GM23338 (cell line): ENCODE results near the gene LRRC3C. TPM values are rescaled to one million over a fixed set of nuclear protein-coding genes. Genes with fewer than 3 reads are reported as not detected.

Experiments
- ATAC-seq: fragments of 200-7000 bp; cut with Tn5 transposase; 3 replicates; pipeline ENCODE4 v1.9.1; 2020
- DNase-seq: peaks from one replicate; pipeline ENCODE4 v3.0.0-alpha.2; 2015; ENCODE audit warnings: low spot score
- H2AFZ ChIP-seq: fragments of 200-600 bp; sonication (generic); 2 replicates; pipeline ENCODE4 v1.8.0; 2016; ENCODE audit warnings: antibody characterized with exemption, mild to moderate bottlenecking, moderate library complexity
- H3F3A ChIP-seq: fragments of 200-600 bp; sonication (generic); replicated peaks from 2 replicates; pipeline ENCODE4 v1.8.0; 2017; ENCODE audit warnings: antibody characterized with exemption, mixed run types, low read depth
- H3K27ac ChIP-seq: fragments of 200-600 bp; sonication (generic); 2 replicates; pipeline ENCODE4 v1.6.1; 2016; ENCODE audit warnings: low read depth
- H3K27me3 ChIP-seq: fragments of 200-600 bp; sonication (generic); 2 replicates; pipeline ENCODE4 v1.8.0; 2016; ENCODE audit warnings: mild to moderate bottlenecking, mixed run types, moderate library complexity; ENCODE audit not compliant: insufficient read depth
- H3K36me3 ChIP-seq: fragments of 200-600 bp; sonication (generic); 2 replicates; pipeline ENCODE4 v1.8.0; 2016; ENCODE audit warnings: mild to moderate bottlenecking; ENCODE audit not compliant: insufficient read depth
- H3K4me1 ChIP-seq: fragments of 200-600 bp; sonication (generic); 2 replicates; pipeline ENCODE4 v1.8.0; 2016; ENCODE audit warnings: mild to moderate bottlenecking, moderate library complexity; ENCODE audit not compliant: insufficient read depth
- H3K4me2 ChIP-seq: fragments of 200-600 bp; sonication (generic); 2 replicates; pipeline ENCODE4 v1.7.1; 2017; ENCODE audit warnings: mixed run types
- H3K4me3 ChIP-seq: fragments of 200-600 bp; sonication (generic); 2 replicates; pipeline ENCODE4 v1.6.1; 2016; ENCODE audit warnings: mixed run types
- H3K79me2 ChIP-seq: fragments of 200-600 bp; sonication (generic); replicated peaks from 2 replicates; pipeline ENCODE4 v1.8.0; 2017; ENCODE audit warnings: mild to moderate bottlenecking; ENCODE audit not compliant: insufficient read depth
- H3K9me2 ChIP-seq: fragments of 200-600 bp; sonication (generic); 2 replicates; pipeline ENCODE4 v1.8.0; 2017; ENCODE audit not compliant: insufficient read depth
- H4K20me1 ChIP-seq: fragments of 200-600 bp; sonication (generic); replicated peaks from 2 replicates; pipeline ENCODE4 v1.8.0; 2017; ENCODE audit warnings: mild to moderate bottlenecking; ENCODE audit not compliant: insufficient read depth
- H3K27ac Mint-ChIP-seq: 2 replicates; pipeline ENCODE4 v1.8.0; 2020; ENCODE audit warnings: inconsistent platforms, mild to moderate bottlenecking, moderate library complexity, mixed read lengths
- H3K27me3 Mint-ChIP-seq: 3 replicates; pipeline ENCODE4 v1.8.0; 2022; ENCODE audit warnings: low read depth, mild to moderate bottlenecking, moderate library complexity, mixed read lengths, inconsistent platforms; ENCODE audit not compliant: insufficient read depth, poor library complexity
- H3K36me3 Mint-ChIP-seq: 3 replicates; pipeline ENCODE4 v1.8.0; 2021; ENCODE audit warnings: low read depth, mild to moderate bottlenecking, inconsistent platforms, moderate library complexity, mixed read lengths
- H3K4me1 Mint-ChIP-seq: 3 replicates; pipeline ENCODE4 v1.8.0; 2020; ENCODE audit warnings: mild to moderate bottlenecking, inconsistent platforms, mixed read lengths
- H3K4me3 Mint-ChIP-seq: 3 replicates; pipeline ENCODE4 v1.8.0; 2021; ENCODE audit warnings: moderate library complexity, mild to moderate bottlenecking, inconsistent platforms, mixed read lengths
- H3K9me3 Mint-ChIP-seq: 3 replicates; pipeline ENCODE4 v1.8.0; 2020; ENCODE audit warnings: moderate library complexity, mild to moderate bottlenecking, inconsistent platforms, mixed read lengths
- ETS1 ChIP-seq: IDR thresholded peaks from 2 replicates; pipeline ENCODE4 v1.6.1; 2016; ENCODE audit warnings: antibody characterized with exemption
- EZH2 ChIP-seq: fragments of 200-600 bp; sonication (generic); IDR thresholded peaks from one replicate; pipeline ENCODE4 v1.8.0; 2017; ENCODE audit warnings: antibody characterized with exemption, mild to moderate bottlenecking, low read depth; ENCODE audit not compliant: unreplicated experiment
- EZH2phosphoT487 ChIP-seq: fragments of 200-600 bp; sonication (generic); IDR thresholded peaks from one replicate; pipeline ENCODE4 v1.8.1; 2018; ENCODE audit warnings: antibody characterized with exemption; ENCODE audit not compliant: unreplicated experiment
- JUNB ChIP-seq: IDR thresholded peaks from one replicate; pipeline ENCODE4 v1.6.1; 2016; ENCODE audit warnings: antibody characterized with exemption; ENCODE audit not compliant: unreplicated experiment
- NANOG ChIP-seq: IDR thresholded peaks from 2 replicates; pipeline ENCODE4 v1.6.1; 2016; ENCODE audit warnings: antibody characterized with exemption, borderline replicate concordance
- POLR2AphosphoS5 ChIP-seq: IDR thresholded peaks from 2 replicates; pipeline ENCODE4 v1.6.1; 2016; ENCODE audit warnings: antibody characterized with exemption, low read depth
- REST ChIP-seq: IDR thresholded peaks from one replicate; pipeline ENCODE4 v1.6.1; 2018; ENCODE audit warnings: antibody characterized with exemption; ENCODE audit not compliant: unreplicated experiment
- STAT1 ChIP-seq: IDR thresholded peaks from one replicate; pipeline ENCODE4 v1.6.1; 2016; ENCODE audit warnings: antibody characterized with exemption; ENCODE audit not compliant: unreplicated experiment
- ZNF114 ChIP-seq: fragments of 250-450 bp; sonication (Bioruptor Pico); IDR thresholded peaks from 2 replicates; pipeline ENCODE4 v1.5.0; 2020; ENCODE audit warnings: mild to moderate bottlenecking, moderate library complexity
- ZNF331 ChIP-seq: fragments of 250-450 bp; sonication (Bioruptor Pico); IDR thresholded peaks from 2 replicates; pipeline ENCODE4 v1.5.0; 2020; ENCODE audit warnings: low read depth, mild to moderate bottlenecking, moderate library complexity
- polyA plus RNA-seq: library from polyadenylated mRNA; unstranded; fragments of >200 nt; fragmentation: Nextera tagmentation; extraction: Ambion mirVana; gene quantifications from 2 replicates; pipeline ENCODE4 v1.2.1, GENCODE V29; 2016
- total RNA-seq: library from RNA; depleted of rRNA; stranded (reverse); fragments of >200 nt; shearing (Covaris generic); gene quantifications from 2 replicates; pipeline ENCODE4 v1.2.3, GENCODE V29; 2014

Gene LRRC3C
- total and polyA plus RNA-seq, 2 experiments from 2014 or later = 0.24 TPM; not detected in 1

GRCh38 chr17:39908789-39909352 lies 18.7 kb upstream of the LRRC3C start:
- no peaks in the 10 kb centered on the region for H3K4me1 Mint-ChIP-seq
- Histone ChIP-seq H3K4me3 (no peak overlapping the region), H3K4me1 (no peaks in the 10 kb centered on the region), H2AFZ (no peak overlapping the region), H3K27me3 (no peaks in the 10 kb centered on the region), H4K20me1 (no peaks in the 10 kb centered on the region), H3K79me2 (no peaks in the 10 kb centered on the region), H3F3A (no peaks in the 10 kb centered on the region), H3K27ac (no peak overlapping the region), H3K4me2 (no peak overlapping the region), H3K36me3 (no peaks in the 10 kb centered on the region; the same call in 1 of the 2 replicates), H3K9me2 (no peaks in the 10 kb centered on the region)
- H3K27ac Mint-ChIP-seq = no peak overlapping the region
- no peaks in the 10 kb centered on the region for H3K9me3 Mint-ChIP-seq
- TF ChIP-seq JUNB (no peak), EZH2phosphoT487 (no peak), ETS1 (no peak), REST (no peak), POLR2AphosphoS5 (no peak), NANOG (no peak), STAT1 (no peak)
- DNase-seq (no peak), ATAC-seq (no peak)
- H3K36me3 Mint-ChIP-seq = peaks cover 2% of the 10 kb centered on the region; the same call in 1 of the 3 replicates
- no peak overlapping the region for H3K4me3 Mint-ChIP-seq
- H3K27me3 Mint-ChIP-seq = peaks cover 10% of the 10 kb centered on the region

- Mint-ChIP-seq H3K9me3 (no peaks in the 10 kb centered on the region), H3K36me3 (peaks cover under 1% of the 10 kb centered on the region; the same call in 2 of the 3 replicates), H3K27ac (no peak overlapping the region), H3K27me3 (peaks cover 3% of the 10 kb centered on the region), H3K4me1 (no peaks in the 10 kb centered on the region), H3K4me3 (no peak overlapping the region)
- Histone ChIP-seq H3K4me2 (no peak overlapping the region), H3K27me3 (no peaks in the 10 kb centered on the region), H3K4me3 (no peak overlapping the region), H2AFZ (no peak overlapping the region), H3K36me3 (no peaks in the 10 kb centered on the region; the same call in 1 of the 2 replicates), H3K79me2 (no peaks in the 10 kb centered on the region), H3F3A (no peaks in the 10 kb centered on the region), H3K4me1 (no peaks in the 10 kb centered on the region), H4K20me1 (no peaks in the 10 kb centered on the region), H3K27ac (no peak overlapping the region), H3K9me2 (no peaks in the 10 kb centered on the region)
- no peak for DNase-seq
- ATAC-seq = no peak
- no peak for TF ChIP-seq NANOG
- no peak for TF ChIP-seq EZH2
- TF ChIP-seq EZH2phosphoT487 = no peak
- TF ChIP-seq REST = no peak
- TF ChIP-seq ZNF331 = no peak
- TF ChIP-seq ZNF114 (CRISPR knock-in tag) = no peak
These were observed 13.5 kb upstream of the LRRC3C start for GRCh38 chr17:39913989-39914388.
